ENCODE measurements around the gene OR2T4.

OR2T4 gene

GRCh38 chr1:248361121-248361715 is at the start of gene OR2T4:
OR2T4 (plus strand) TSS chr1:248361665; CDS start chr1:248361665, 0 bp downstream.
- FAIRE-seq = no peak

GRCh38 chr1:248316796-248317195 is 44.7 kb upstream of the OR2T4 start:
- no peak for FAIRE-seq

- no peak for FAIRE-seq
Observed at GRCh38 chr1:248324468-248324867, 37.0 kb upstream of the OR2T4 start, which contains the start of gene OR2M7. OR2M7 (minus strand) TSS chr1:248324568; CDS start chr1:248324568, 0 bp downstream.

- no peak for FAIRE-seq
Observed at GRCh38 chr1:248343451-248343850, 18.0 kb upstream of the OR2T4 start.

GRCh38 chr1:248348475-248348874 is 13.0 kb upstream of the OR2T4 start, which contains the start of gene OR14C36:
OR14C36 (plus strand) TSS chr1:248348775; CDS start chr1:248348775, 0 bp downstream.
- no peak for FAIRE-seq

GRCh38 chr1:248359415-248359814 is 2.0 kb upstream of the OR2T4 start:
- FAIRE-seq = no peak

- FAIRE-seq = no peak
Observed at GRCh38 chr1:248366609-248367008, 5.1 kb downstream of the OR2T4 start.

- no peak for FAIRE-seq
Observed at GRCh38 chr1:248372394-248372793, 10.9 kb downstream of the OR2T4 start.

GRCh38 chr1:248373761-248374160 is 12.3 kb downstream of the OR2T4 start:
- no peak for FAIRE-seq

GRCh38 chr1:248375446-248375845 is 14.0 kb downstream of the OR2T4 start, which contains the start of gene OR2T6:
OR2T6 (plus strand) TSS chr1:248375746; CDS start chr1:248387609, 11,863 bp downstream.
- no peak for FAIRE-seq

- FAIRE-seq = no peak
Observed at GRCh38 chr1:248376916-248377315, 15.5 kb downstream of the OR2T4 start.

- no peak for FAIRE-seq
Observed at GRCh38 chr1:248380854-248381253, 19.4 kb downstream of the OR2T4 start.

- FAIRE-seq = no peak
Observed at GRCh38 chr1:248388426-248388825, 27.0 kb downstream of the OR2T4 start.

GRCh38 chr1:248393050-248393449 is 31.6 kb downstream of the OR2T4 start:
- no peak for FAIRE-seq

- no peak for FAIRE-seq
Observed at GRCh38 chr1:248402748-248403147, 41.3 kb downstream of the OR2T4 start, which contains the start of gene OR2T1. OR2T1 (plus strand) TSS chr1:248403048; CDS start chr1:248406148, 3,100 bp downstream.

- no peak for FAIRE-seq
Observed at GRCh38 chr1:248404024-248404423, 42.6 kb downstream of the OR2T4 start.

GRCh38 chr1:248406721-248407692 is 45.5 kb downstream of the OR2T4 start:
- FAIRE-seq = no peak

Measured in endometrium (tissue), 2 donors.